Measurements from ENCODE around the gene TBC1D14. TPM values are rescaled to one million over a fixed set of nuclear protein-coding genes. Genes with fewer than 3 reads are reported as not detected.

Gene TBC1D14
- total RNA-seq, 1 experiment from 2014 or later = 35.2 TPM

DNA sequence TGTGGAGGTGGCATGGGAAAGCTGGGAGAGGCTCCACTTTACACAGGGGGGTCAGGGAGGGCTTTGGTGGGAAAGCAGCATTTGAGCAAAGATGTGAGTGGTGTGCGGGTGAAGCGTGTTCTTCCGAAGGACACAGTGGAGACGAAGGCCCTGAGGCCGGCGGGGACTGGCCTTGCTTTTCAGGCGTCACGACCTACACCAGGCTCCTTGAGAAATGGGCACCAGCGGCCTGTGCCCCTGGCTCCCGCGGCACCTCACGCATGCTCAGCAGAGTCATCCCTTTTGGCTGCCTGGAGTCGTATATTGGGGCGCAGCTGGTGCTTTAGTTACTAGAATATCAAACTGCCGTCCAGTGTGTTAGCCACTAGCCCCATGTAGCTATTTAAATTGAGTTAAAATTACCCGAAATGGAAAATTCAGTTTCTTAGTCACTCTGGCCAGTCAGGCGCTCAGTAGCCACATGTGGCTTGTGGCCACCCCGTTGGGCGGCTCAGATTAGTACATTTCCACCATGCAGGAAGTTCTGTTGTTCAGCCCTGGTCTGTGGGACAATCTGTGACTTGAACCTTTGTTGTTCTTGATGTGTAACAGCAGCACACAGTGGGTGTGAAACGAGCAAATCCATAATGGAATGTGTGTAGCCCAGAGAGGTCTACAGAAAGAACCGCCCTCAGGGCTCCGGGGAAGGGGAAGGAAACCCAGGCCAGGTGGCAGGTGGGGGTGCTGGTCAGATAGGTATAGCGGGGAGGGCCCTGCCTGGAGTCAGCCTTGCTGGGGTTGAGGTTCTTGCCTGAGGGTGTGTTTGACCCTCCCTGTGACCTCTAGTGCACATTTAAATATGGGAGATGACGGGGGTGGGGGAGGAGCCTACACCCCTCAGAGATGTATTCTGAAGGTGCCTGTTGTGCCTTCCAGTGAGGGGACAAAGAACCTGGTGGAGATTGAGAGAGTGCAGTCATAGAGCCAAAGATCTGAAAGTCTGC is 30.4 kb downstream of the TBC1D14 start:
- Histone ChIP-seq H3K9me2 (replicated peaks; ENCODE audit: insufficient read depth, low read length) (no peaks in the 10 kb centered on the region), H3K4me1 (ENCODE audit: low read length) (peaks cover 17% of the 10 kb centered on the region), H4K20me1 (ENCODE audit: insufficient read depth, low read depth, low read length) (peaks cover 35% of the 10 kb centered on the region), H3K9ac (ENCODE audit: low read length) (no peak overlapping the region), H3K4me3 (ENCODE audit: low read length) (no peak overlapping the region), H3K79me2 (ENCODE audit: low read length) (no peaks in the 10 kb centered on the region), H3K27me3 (ENCODE audit: low read length) (no peaks in the 10 kb centered on the region), H2AFZ (ENCODE audit: low read length) (no peak overlapping the region), H3K4me2 (ENCODE audit: low read depth, low read length, poor library complexity, severe bottlenecking) (no peak overlapping the region), H3K9me3 (ENCODE audit: low read length) (no peaks in the 10 kb centered on the region), H3K27ac (ENCODE audit: low read length) (no peak overlapping the region), H3K36me3 (ENCODE audit: insufficient read depth, low read length) (no peaks in the 10 kb centered on the region)
- no peak for DNase-seq

DNA sequence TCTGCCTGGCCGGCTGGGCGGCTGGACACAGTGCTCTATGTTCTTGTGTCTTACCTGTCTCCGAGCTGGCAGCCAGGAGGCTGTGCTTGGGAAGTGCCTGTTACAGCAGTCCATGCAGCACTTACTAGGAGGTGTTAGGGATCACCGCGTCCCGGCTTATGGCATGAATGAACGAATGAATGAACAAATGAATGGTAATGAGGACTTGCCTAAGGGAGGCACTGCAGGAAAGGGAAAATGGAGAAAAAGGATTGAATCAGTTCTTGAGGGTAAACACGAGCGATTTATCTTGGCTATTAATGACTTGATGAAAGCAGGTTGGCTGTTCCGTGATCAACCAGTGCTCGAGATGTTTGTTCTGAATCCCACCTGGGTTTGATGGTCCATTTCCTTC is 31.1 kb downstream of the TBC1D14 start:
- peaks cover 36% of the 10 kb centered on the region for H4K20me1 ChIP-seq (ENCODE audit: insufficient read depth, low read depth, low read length)
- H3K27ac ChIP-seq (ENCODE audit: low read length) = no peak overlapping the region
- peaks cover 17% of the 10 kb centered on the region for H3K4me1 ChIP-seq (ENCODE audit: low read length)
- no peaks in the 10 kb centered on the region for H3K9me2 ChIP-seq (replicated peaks; ENCODE audit: insufficient read depth, low read length)
- H3K27me3 ChIP-seq (ENCODE audit: low read length) = no peaks in the 10 kb centered on the region
- H3K4me3 ChIP-seq (ENCODE audit: low read length) = no peak overlapping the region
- H3K9me3 ChIP-seq (ENCODE audit: low read length) = no peaks in the 10 kb centered on the region
- no peak for DNase-seq
- no peak overlapping the region for H3K9ac ChIP-seq (ENCODE audit: low read length)
- no peak overlapping the region for H3K4me2 ChIP-seq (ENCODE audit: low read depth, low read length, poor library complexity, severe bottlenecking)
- no peaks in the 10 kb centered on the region for H3K79me2 ChIP-seq (ENCODE audit: low read length)
- no peak overlapping the region for H2AFZ ChIP-seq (ENCODE audit: low read length)
- no peaks in the 10 kb centered on the region for H3K36me3 ChIP-seq (ENCODE audit: insufficient read depth, low read length)

- no peak overlapping the region for H3K9ac ChIP-seq (ENCODE audit: low read length)
- H3K27ac ChIP-seq (ENCODE audit: low read length) = no peak overlapping the region
- no peak overlapping the region for H3K4me3 ChIP-seq (ENCODE audit: low read length)
Observed at GRCh38 chr4:6941796-6942195, 32.2 kb downstream of the TBC1D14 start.

DNA sequence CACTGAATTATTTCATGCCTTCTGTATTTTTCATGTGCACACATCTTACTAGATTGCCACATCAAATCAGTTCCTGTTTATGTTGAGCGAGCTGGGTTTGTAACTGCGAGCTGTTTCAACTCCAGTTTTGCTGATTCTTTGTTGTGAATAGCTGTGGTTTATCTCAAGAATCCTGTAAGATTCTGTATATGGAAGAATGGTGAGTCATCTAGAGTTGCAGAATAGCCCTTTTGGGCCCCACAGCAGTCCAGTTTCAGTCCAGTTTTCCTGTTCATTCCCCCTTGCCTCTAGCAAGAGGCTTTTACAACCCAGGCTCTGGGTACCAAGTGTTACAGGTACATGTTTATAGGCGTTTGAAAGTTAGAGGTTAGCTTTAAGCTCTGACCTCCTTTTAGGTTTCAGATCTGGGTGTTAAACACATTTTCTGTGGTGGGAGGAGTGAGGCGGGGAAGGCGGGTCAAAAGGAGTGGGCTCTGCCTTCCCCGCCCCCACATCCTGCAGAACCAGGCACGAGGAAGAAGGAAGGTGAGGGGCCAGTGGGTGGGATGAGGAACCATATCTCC is 32.7 kb downstream of the TBC1D14 start:
- no peaks in the 10 kb centered on the region for H3K27me3 ChIP-seq (ENCODE audit: low read length)
- H3K36me3 ChIP-seq (ENCODE audit: insufficient read depth, low read length) = no peaks in the 10 kb centered on the region
- H3K9ac ChIP-seq (ENCODE audit: low read length) = no peak overlapping the region
- no peaks in the 10 kb centered on the region for H3K9me3 ChIP-seq (ENCODE audit: low read length)
- no peak overlapping the region for H3K27ac ChIP-seq (ENCODE audit: low read length)
- peaks cover 35% of the 10 kb centered on the region for H4K20me1 ChIP-seq (ENCODE audit: insufficient read depth, low read depth, low read length)
- no peaks in the 10 kb centered on the region for H3K79me2 ChIP-seq (ENCODE audit: low read length)
- peaks cover 17% of the 10 kb centered on the region for H3K4me1 ChIP-seq (ENCODE audit: low read length)
- no peak for DNase-seq
- no peak overlapping the region for H3K4me3 ChIP-seq (ENCODE audit: low read length)
- H3K4me2 ChIP-seq (ENCODE audit: low read depth, low read length, poor library complexity, severe bottlenecking) = no peak overlapping the region
- no peak overlapping the region for H2AFZ ChIP-seq (ENCODE audit: low read length)
- no peaks in the 10 kb centered on the region for H3K9me2 ChIP-seq (replicated peaks; ENCODE audit: insufficient read depth, low read length)

More at GRCh38 chr4:6941796-6942195, 32.2 kb downstream of the TBC1D14 start:
- H2AFZ ChIP-seq (ENCODE audit: low read length) = no peak overlapping the region
- H3K79me2 ChIP-seq (ENCODE audit: low read length) = no peaks in the 10 kb centered on the region
- peaks cover 36% of the 10 kb centered on the region for H4K20me1 ChIP-seq (ENCODE audit: insufficient read depth, low read depth, low read length)
- H3K4me2 ChIP-seq (ENCODE audit: low read depth, low read length, poor library complexity, severe bottlenecking) = no peak overlapping the region
- DNase-seq = no peak
- H3K27me3 ChIP-seq (ENCODE audit: low read length) = no peaks in the 10 kb centered on the region
- H3K9me3 ChIP-seq (ENCODE audit: low read length) = no peaks in the 10 kb centered on the region
- H3K4me1 ChIP-seq (ENCODE audit: low read length) = peaks cover 17% of the 10 kb centered on the region
- no peaks in the 10 kb centered on the region for H3K9me2 ChIP-seq (replicated peaks; ENCODE audit: insufficient read depth, low read length)
- no peaks in the 10 kb centered on the region for H3K36me3 ChIP-seq (ENCODE audit: insufficient read depth, low read length)

DNA sequence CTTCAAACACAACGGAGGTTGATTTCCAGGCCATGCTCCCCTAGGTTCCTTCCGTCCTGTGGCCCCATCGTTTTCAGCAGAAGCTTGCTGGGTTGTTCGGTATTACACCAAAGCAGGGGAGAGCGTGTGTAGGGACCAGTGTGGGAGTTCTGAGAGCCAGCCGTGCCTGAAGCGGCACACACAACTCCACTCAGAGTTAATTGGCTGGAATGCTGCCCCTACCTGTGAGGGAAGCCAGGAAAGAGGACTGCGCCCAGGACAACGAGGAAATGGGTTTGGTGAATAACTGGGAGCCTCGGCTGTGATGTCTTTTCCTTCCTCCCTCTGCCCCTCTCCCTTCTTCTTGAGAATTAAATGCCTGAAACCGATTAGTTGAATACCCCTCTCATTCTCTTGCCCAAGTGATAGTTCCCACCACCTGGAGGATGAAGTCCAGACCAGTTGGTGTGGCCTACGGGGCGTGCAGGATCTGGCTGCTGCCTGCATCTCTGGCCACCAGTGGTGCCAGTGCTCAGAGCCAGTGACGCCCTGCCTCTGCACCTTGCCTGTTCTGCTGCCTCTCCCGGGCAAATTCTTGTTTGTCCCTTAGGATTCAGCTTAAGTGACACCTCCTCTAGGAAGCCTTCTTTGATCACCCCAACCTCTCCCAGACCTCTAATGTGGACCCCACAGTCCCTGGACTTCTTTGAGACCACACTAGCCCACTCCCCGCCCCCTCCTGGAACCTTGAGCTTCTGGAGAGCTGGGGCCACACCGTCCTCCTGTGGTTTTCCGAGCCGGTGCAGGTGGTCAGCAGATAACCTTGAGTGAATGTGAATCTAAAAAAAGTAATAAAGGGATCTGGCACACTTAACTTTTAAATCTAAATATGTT is 33.6 kb downstream of the TBC1D14 start:
- Histone ChIP-seq H3K4me2 (ENCODE audit: low read depth, low read length, poor library complexity, severe bottlenecking) (no peak overlapping the region), H3K27ac (ENCODE audit: low read length) (no peak overlapping the region), H3K4me1 (ENCODE audit: low read length) (peaks cover 19% of the 10 kb centered on the region), H3K9me2 (replicated peaks; ENCODE audit: insufficient read depth, low read length) (no peaks in the 10 kb centered on the region), H3K36me3 (ENCODE audit: insufficient read depth, low read length) (no peaks in the 10 kb centered on the region), H2AFZ (ENCODE audit: low read length) (no peak overlapping the region), H3K9ac (ENCODE audit: low read length) (no peak overlapping the region), H3K9me3 (ENCODE audit: low read length) (no peaks in the 10 kb centered on the region), H3K4me3 (ENCODE audit: low read length) (no peak overlapping the region), H3K79me2 (ENCODE audit: low read length) (no peaks in the 10 kb centered on the region), H4K20me1 (ENCODE audit: insufficient read depth, low read depth, low read length) (peaks cover 39% of the 10 kb centered on the region), H3K27me3 (ENCODE audit: low read length) (no peaks in the 10 kb centered on the region)
- DNase-seq = no peak

DNA sequence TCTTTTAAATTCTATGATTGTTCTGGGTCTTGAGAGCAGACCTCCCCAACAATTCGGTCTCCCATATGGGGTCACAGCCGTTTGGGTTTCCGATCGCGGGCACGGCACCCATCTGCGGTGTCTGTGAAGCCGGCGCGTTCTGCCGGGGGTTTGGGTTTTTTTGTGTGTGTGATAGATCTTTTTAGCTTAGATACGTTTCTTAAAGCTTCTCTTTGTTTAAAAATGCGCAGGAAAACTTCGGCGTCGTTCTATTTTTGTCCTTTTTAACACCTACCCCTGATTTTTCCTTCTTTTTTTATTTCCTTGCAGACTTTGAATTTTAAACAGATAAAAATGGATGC is 34.2 kb downstream of the TBC1D14 start:
- H3K4me2 ChIP-seq (ENCODE audit: low read depth, low read length, poor library complexity, severe bottlenecking) = no peak overlapping the region
- H3K9me2 ChIP-seq (replicated peaks; ENCODE audit: insufficient read depth, low read length) = no peaks in the 10 kb centered on the region
- H3K27ac ChIP-seq (ENCODE audit: low read length) = no peak overlapping the region
- no peak overlapping the region for H2AFZ ChIP-seq (ENCODE audit: low read length)
- H3K79me2 ChIP-seq (ENCODE audit: low read length) = no peaks in the 10 kb centered on the region
- H3K27me3 ChIP-seq (ENCODE audit: low read length) = no peaks in the 10 kb centered on the region
- no peak overlapping the region for H3K9ac ChIP-seq (ENCODE audit: low read length)
- H3K9me3 ChIP-seq (ENCODE audit: low read length) = no peaks in the 10 kb centered on the region
- peaks cover 15% of the 10 kb centered on the region for H3K4me1 ChIP-seq (ENCODE audit: low read length)
- no peaks in the 10 kb centered on the region for H3K36me3 ChIP-seq (ENCODE audit: insufficient read depth, low read length)
- peaks cover 40% of the 10 kb centered on the region for H4K20me1 ChIP-seq (ENCODE audit: insufficient read depth, low read depth, low read length)
- DNase-seq = no peak
- no peak overlapping the region for H3K4me3 ChIP-seq (ENCODE audit: low read length)

DNA sequence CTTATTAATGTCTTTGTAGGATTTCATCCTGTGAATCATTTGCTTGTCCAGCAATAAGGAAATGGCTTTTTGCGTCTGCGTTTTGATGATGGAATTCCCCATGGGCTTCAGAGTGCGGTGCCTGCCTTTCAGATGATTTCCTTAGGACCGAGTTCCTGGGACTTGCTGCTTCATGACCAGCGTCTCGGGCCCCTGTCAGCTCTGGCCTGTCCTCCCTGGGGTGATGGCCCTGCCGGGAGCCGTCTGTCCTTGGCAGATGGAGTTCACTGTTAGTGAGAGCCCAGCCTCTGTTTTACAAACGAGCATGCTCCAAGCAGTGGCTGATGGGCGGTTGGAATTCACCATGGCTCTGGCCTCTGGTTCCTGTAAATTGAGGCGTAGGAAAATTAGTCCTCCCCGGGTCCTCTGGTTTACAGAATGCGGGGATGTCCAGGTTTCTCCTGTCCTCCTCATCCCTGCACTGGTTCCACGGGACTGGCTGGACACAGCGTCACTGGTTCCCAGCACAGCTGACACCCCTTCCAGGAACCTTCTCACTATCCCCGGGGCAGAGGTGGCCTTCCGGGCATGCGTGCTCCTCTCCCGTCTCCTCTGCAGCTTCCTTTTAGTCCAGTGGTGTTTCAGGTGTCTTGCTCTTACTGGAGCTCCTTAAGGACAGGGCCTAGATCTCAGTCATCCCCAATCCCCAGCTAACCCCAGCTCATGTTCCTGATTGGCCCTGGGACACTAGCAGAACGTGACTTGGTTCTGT is 34.9 kb downstream of the TBC1D14 start:
- no peak overlapping the region for H3K4me2 ChIP-seq (ENCODE audit: low read depth, low read length, poor library complexity, severe bottlenecking)
- no peaks in the 10 kb centered on the region for H3K79me2 ChIP-seq (ENCODE audit: low read length)
- H3K27ac ChIP-seq (ENCODE audit: low read length) = no peak overlapping the region
- H3K27me3 ChIP-seq (ENCODE audit: low read length) = no peaks in the 10 kb centered on the region
- peaks cover 15% of the 10 kb centered on the region for H3K4me1 ChIP-seq (ENCODE audit: low read length)
- H2AFZ ChIP-seq (ENCODE audit: low read length) = no peak overlapping the region
- H3K4me3 ChIP-seq (ENCODE audit: low read length) = no peak overlapping the region
- H3K9me3 ChIP-seq (ENCODE audit: low read length) = no peaks in the 10 kb centered on the region
- no peak for DNase-seq
- no peak overlapping the region for H3K9ac ChIP-seq (ENCODE audit: low read length)
- no peaks in the 10 kb centered on the region for H3K9me2 ChIP-seq (replicated peaks; ENCODE audit: insufficient read depth, low read length)
- peaks cover 37% of the 10 kb centered on the region for H4K20me1 ChIP-seq (ENCODE audit: insufficient read depth, low read depth, low read length)
- no peaks in the 10 kb centered on the region for H3K36me3 ChIP-seq (ENCODE audit: insufficient read depth, low read length)

All from Karpas-422 (cell line).